HEK293T (cell line): Measurements from ENCODE around the gene FARP1.

Experiments used
- BHLHE40 ChIP-seq: fragments of 450-650 bp; IDR thresholded peaks from 2 replicates; pipeline ENCODE4 v1.6.1; 2016; ENCODE audit warnings: mild to moderate bottlenecking, moderate library complexity, borderline replicate concordance
- CTBP1 ChIP-seq: fragments of 450-650 bp; IDR thresholded peaks from 2 replicates; pipeline ENCODE4 v1.6.1; 2016; ENCODE audit warnings: borderline replicate concordance
- ELF4 ChIP-seq: fragments of 450-650 bp; IDR thresholded peaks from 2 replicates; pipeline ENCODE4 v1.6.1; 2017; ENCODE audit warnings: antibody characterized with exemption
- FOXA1 ChIP-seq: fragments of 450-650 bp; IDR thresholded peaks from 2 replicates; pipeline ENCODE4 v1.6.1; 2016; ENCODE audit warnings: mild to moderate bottlenecking
- FOXK2 ChIP-seq: fragments of 450-650 bp; IDR thresholded peaks from 2 replicates; pipeline ENCODE4 v1.6.1; 2016; ENCODE audit warnings: mild to moderate bottlenecking
- FOXM1 ChIP-seq: fragments of 450-650 bp; IDR thresholded peaks from 2 replicates; pipeline ENCODE4 v1.6.1; 2017; ENCODE audit warnings: mild to moderate bottlenecking, borderline replicate concordance
- HDGF ChIP-seq: fragments of 450-650 bp; IDR thresholded peaks from 2 replicates; pipeline ENCODE4 v1.6.1; 2017; ENCODE audit warnings: antibody characterized with exemption, borderline replicate concordance
- L3MBTL2 ChIP-seq: fragments of 450-650 bp; conservative IDR thresholded peaks from 2 replicates; pipeline ENCODE4 v1.6.1; 2016; ENCODE audit warnings: mild to moderate bottlenecking
- LEF1 ChIP-seq: fragments of 450-650 bp; IDR thresholded peaks from 2 replicates; pipeline ENCODE4 v1.6.1; 2017; ENCODE audit warnings: mild to moderate bottlenecking, borderline replicate concordance
- PKNOX1 ChIP-seq: fragments of 450-650 bp; IDR thresholded peaks from 2 replicates; pipeline ENCODE4 v1.6.1; 2016
- SP1 ChIP-seq: fragments of 450-650 bp; IDR thresholded peaks from 2 replicates; pipeline ENCODE4 v1.6.1; 2017
- TARDBP ChIP-seq: fragments of 450-650 bp; IDR thresholded peaks from 2 replicates; pipeline ENCODE4 v1.6.1; 2016
- ZNF384 ChIP-seq: fragments of 450-650 bp; IDR thresholded peaks from 2 replicates; pipeline ENCODE4 v1.6.1; 2016

GRCh38 chr13:98189841-98190505, 47.1 kb downstream of the FARP1 start:
- no peak for TF ChIP-seq FOXM1
- TF ChIP-seq TARDBP = no peak
- TF ChIP-seq ELF4 = no peak
- TF ChIP-seq HDGF = no peak
- TF ChIP-seq FOXK2 = no peak
- TF ChIP-seq LEF1 = no peak
- no peak for TF ChIP-seq ZNF384
- TF ChIP-seq FOXA1 = no peak
- TF ChIP-seq PKNOX1 = no peak
- no peak for TF ChIP-seq L3MBTL2
- no peak for TF ChIP-seq SP1
- TF ChIP-seq BHLHE40 = no peak
- TF ChIP-seq CTBP1 = no peak
